Glutamatergic neuron (in vitro differentiated cells): ENCODE data around the gene FN1. TPM values are rescaled to one million over a fixed set of nuclear protein-coding genes. Genes with fewer than 3 reads are reported as not detected.

ENCODE experiments used
- DNase-seq: peaks from one replicate; pipeline ENCODE4 v3.0.0; 2022
- H3K27ac Mint-ChIP-seq: one replicate; pipeline ENCODE4 v1.8.0; 2020; ENCODE audit warnings: mild to moderate bottlenecking, mixed read lengths, inconsistent platforms; ENCODE audit not compliant: unreplicated experiment
- H3K27me3 Mint-ChIP-seq: one replicate; pipeline ENCODE4 v1.8.0; 2020; ENCODE audit warnings: mild to moderate bottlenecking, moderate library complexity, mixed read lengths, inconsistent platforms; ENCODE audit not compliant: unreplicated experiment
- H3K36me3 Mint-ChIP-seq: one replicate; pipeline ENCODE4 v1.8.0; 2020; ENCODE audit warnings: mild to moderate bottlenecking, mixed read lengths, inconsistent platforms; ENCODE audit not compliant: unreplicated experiment
- H3K4me1 Mint-ChIP-seq: one replicate; pipeline ENCODE4 v1.8.0; 2020; ENCODE audit warnings: mild to moderate bottlenecking, low read depth, mixed read lengths, inconsistent platforms; ENCODE audit not compliant: unreplicated experiment
- H3K4me3 Mint-ChIP-seq: one replicate; pipeline ENCODE4 v1.8.0; 2020; ENCODE audit warnings: mild to moderate bottlenecking, mixed read lengths, inconsistent platforms; ENCODE audit not compliant: unreplicated experiment
- H3K9me3 Mint-ChIP-seq: one replicate; pipeline ENCODE4 v1.8.0; 2020; ENCODE audit warnings: mild to moderate bottlenecking, moderate library complexity, mixed read lengths, inconsistent platforms; ENCODE audit not compliant: unreplicated experiment
- total RNA-seq: library from RNA; stranded (reverse); fragmentation: NEBNext Ultra II Directional; extraction: Animal tissue kit (Norgen Biotek cat#: 25700); gene quantifications from one replicate; pipeline ENCODE4 v1.2.1, GENCODE V29; 2021; ENCODE audit not compliant: unreplicated experiment
- TF ChIP-seq, protein P1 (sequence below): fragments of 200-600 bp; sonication (generic); IDR thresholded peaks from one replicate; pipeline ENCODE4 v1.5.0; 2021; ENCODE audit not compliant: partially characterized antibody, unreplicated experiment

The FN1 gene
- total RNA-seq, 1 donor from 2014 or later, result 28.6 TPM

DNA sequence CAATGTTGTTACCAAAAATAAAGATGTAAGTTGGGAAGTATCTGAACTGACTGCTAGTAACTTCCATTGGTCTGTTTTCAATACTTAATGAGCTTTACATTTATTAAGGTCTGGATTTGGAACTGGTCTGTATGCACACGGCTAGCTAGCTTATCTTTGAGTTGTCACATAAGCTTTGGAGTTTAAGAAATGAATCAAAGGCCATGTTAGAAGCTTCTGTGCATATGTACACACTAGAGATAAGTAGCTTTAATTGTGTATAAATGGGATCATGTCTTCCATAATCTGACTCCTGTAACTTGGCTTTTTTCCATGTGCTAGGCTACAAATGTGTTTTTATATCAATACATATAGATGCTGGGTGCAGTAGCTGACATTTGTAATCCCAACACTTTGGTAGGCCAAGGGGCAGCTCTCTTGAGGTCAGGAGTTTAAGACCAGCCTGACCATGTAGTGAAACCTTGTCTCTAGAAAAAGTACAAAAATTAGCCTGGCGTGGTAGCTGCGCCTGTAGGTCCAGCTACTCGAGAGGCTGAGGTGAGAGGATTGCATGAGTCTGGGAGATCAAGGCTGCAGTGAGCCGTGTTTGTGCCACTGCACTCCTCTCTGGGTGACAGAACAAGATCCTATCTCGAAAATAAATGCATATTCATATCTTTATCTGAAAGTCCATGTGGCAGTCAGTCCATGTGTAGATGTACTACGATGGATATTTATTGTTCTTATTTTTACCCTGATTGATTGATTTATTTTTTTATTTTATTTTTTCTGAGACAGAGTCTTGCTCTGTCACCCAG is 96.8 kb downstream of the FN1 start:
- H3K4me1 Mint-ChIP-seq, result no peaks in the 10 kb centered on the region
- TF ChIP-seq, protein P1, sequence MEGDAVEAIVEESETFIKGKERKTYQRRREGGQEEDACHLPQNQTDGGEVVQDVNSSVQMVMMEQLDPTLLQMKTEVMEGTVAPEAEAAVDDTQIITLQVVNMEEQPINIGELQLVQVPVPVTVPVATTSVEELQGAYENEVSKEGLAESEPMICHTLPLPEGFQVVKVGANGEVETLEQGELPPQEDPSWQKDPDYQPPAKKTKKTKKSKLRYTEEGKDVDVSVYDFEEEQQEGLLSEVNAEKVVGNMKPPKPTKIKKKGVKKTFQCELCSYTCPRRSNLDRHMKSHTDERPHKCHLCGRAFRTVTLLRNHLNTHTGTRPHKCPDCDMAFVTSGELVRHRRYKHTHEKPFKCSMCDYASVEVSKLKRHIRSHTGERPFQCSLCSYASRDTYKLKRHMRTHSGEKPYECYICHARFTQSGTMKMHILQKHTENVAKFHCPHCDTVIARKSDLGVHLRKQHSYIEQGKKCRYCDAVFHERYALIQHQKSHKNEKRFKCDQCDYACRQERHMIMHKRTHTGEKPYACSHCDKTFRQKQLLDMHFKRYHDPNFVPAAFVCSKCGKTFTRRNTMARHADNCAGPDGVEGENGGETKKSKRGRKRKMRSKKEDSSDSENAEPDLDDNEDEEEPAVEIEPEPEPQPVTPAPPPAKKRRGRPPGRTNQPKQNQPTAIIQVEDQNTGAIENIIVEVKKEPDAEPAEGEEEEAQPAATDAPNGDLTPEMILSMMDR, result no peak
- no peak overlapping the region for H3K27ac Mint-ChIP-seq
- no peaks in the 10 kb centered on the region for H3K27me3 Mint-ChIP-seq
- no peaks in the 10 kb centered on the region for H3K9me3 Mint-ChIP-seq
- no peak overlapping the region for H3K4me3 Mint-ChIP-seq
- DNase-seq, result no peak
- H3K36me3 Mint-ChIP-seq, result no peaks in the 10 kb centered on the region

DNA sequence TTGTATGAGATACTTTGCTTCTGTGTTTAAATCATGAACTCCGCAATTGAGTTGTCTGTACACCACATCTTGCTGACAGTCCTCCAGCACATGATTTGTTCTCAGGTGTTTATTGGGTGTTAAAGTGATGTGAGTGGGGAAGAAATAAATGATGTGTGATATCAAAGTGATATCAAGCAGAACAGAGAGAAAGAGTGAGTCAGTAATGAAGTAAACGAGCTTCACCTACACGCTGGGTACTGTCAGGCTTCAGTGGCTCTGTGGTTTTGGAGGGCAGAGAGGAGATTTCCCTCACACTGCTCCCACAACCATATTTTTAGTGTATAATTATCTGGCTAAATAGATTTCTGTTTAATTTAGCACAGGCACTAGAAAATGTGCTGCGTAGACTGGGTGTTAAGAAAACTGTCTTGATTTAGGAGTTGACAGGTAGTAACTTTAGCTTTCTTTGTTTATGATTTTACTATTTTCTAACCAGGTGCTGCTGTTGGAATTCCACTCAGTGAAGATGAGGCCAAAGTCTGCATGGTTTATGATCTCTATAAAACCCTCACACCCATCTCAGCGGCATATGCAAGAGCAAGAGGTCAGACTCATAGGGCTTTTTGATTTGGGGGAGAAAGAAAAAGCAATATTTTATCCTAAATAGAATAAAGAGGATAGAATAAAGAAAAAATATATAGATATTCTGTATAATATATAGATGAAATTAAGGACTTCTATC is 102.8 kb downstream of the FN1 start:
- no peaks in the 10 kb centered on the region for H3K36me3 Mint-ChIP-seq
- TF ChIP-seq, protein P1, result no peak

DNA sequence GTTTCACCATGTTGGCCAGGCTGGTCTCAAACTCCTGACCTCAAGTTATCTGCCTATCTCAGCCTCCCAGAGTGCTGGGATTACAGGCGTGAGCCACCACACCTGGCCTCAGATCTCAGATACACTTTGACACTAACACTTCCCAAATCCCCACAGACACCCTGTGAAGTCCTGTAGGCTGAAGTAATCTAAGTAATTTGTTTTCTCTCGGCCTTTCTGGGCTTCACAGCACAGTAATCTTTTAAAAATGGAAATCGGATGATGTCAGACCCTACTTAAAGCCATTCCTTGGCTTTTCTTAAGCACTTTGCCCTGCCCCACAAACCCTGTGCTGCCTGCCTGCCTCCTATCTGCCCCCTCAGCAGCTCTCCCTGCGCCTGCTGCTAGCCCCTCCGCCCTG is 107.8 kb downstream of the FN1 start:
- Mint-ChIP-seq H3K4me1 (peaks cover 12% of the 10 kb centered on the region), H3K27ac (peak overlapping the region; percentile 48), H3K27me3 (peaks cover 4% of the 10 kb centered on the region), H3K4me3 (no peak overlapping the region), H3K9me3 (peaks cover 5% of the 10 kb centered on the region), H3K36me3 (peaks cover 11% of the 10 kb centered on the region)
- DNase-seq, result no peak
- TF ChIP-seq, protein P1, result no peak

More for the DNA sequence above, 102.8 kb downstream of the FN1 start:
- Mint-ChIP-seq H3K9me3 (peaks cover 2% of the 10 kb centered on the region), H3K4me1 (peaks cover 4% of the 10 kb centered on the region), H3K27ac (no peak overlapping the region), H3K4me3 (no peak overlapping the region), H3K27me3 (no peaks in the 10 kb centered on the region)
- no peak for DNase-seq

DNA sequence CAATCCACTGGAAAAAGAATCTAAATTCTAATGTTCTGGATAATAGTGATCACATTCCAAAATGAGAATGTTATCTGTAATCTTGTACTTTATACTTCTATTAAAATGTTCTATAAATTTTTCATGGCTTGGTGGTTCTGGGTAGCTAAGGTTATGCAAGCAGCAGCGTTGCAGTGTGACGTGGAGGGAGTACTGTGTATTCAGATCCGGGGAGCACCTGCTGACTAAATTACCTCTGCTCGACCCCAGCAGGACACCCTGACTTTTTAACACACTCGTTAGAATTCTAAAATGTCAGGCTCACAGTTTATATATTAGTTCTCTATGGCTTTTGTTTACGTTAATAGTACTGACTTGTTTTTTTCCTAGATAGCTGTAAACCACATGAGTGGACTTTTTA is 111.1 kb downstream of the FN1 start:
- peaks cover 4% of the 10 kb centered on the region for H3K27me3 Mint-ChIP-seq
- H3K36me3 Mint-ChIP-seq, result peaks cover 15% of the 10 kb centered on the region
- no peak overlapping the region for H3K4me3 Mint-ChIP-seq
- H3K27ac Mint-ChIP-seq, result no peak overlapping the region
- TF ChIP-seq, protein P1, result no peak
- peaks cover 12% of the 10 kb centered on the region for H3K4me1 Mint-ChIP-seq
- H3K9me3 Mint-ChIP-seq, result peaks cover 5% of the 10 kb centered on the region
- no peak for DNase-seq

DNA sequence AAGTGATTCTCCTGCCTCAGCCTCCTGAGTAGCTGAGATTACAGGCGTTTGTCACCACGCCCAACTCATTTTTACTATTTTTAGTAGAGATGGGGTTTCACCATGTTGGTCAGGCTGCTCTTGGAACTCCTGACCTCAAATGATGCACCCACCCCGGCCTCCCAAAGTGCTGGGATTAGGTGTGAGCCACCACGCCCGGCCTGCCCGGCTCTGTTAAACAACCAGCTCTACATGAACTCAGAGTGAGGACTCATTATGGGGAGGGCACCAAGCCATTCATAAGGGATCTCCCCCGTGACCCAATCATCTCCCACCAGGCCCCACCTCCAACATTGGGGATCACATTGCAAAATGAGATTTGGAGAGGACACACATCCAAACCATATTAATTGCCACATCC is 115.2 kb downstream of the FN1 start:
- no peak overlapping the region for H3K27ac Mint-ChIP-seq
- TF ChIP-seq, protein P1, result no peak
- DNase-seq, result no peak
- peaks cover 10% of the 10 kb centered on the region for H3K36me3 Mint-ChIP-seq
- no peaks in the 10 kb centered on the region for H3K4me1 Mint-ChIP-seq
- no peaks in the 10 kb centered on the region for H3K9me3 Mint-ChIP-seq
- H3K4me3 Mint-ChIP-seq, result no peak overlapping the region
- no peaks in the 10 kb centered on the region for H3K27me3 Mint-ChIP-seq
